Neutrophil (primary cell): Measurements from ENCODE around the gene GNG4.
"Not testable (repeated sequence)": the region's sequence is repeated elsewhere in the genome, so short reads cannot be mapped to it uniquely, and the experiment has no call there.

ENCODE experiments used
- H3K27ac ChIP-seq: fragments of 200-600 bp; sonication (generic); 2 replicates; pipeline ENCODE4 v1.5.1; 2016; ENCODE audit warnings: mild to moderate bottlenecking, moderate library complexity
- H3K27me3 ChIP-seq: fragments of 200-600 bp; sonication (generic); 2 replicates; pipeline ENCODE4 v1.6.0; 2016; ENCODE audit warnings: mild to moderate bottlenecking
- H3K36me3 ChIP-seq: fragments of 200-600 bp; sonication (generic); 2 replicates; pipeline ENCODE4 v1.5.1; 2017
- H3K4me1 ChIP-seq, 2 experiments: fragments of 200-600 bp in 1 of 2; sonication (generic) in 1 of 2; 1 replicate in 1 of 2; 2 replicates in 1 of 2; pipeline versions ENCODE4 v1.5.1 to v1.6.1; 2013 to 2016; ENCODE audit warnings: low read depth in 1 of 2, low read length in 1 of 2, mild to moderate bottlenecking in 1 of 2, moderate library complexity in 1 of 2; ENCODE audit not compliant: control insufficient read depth in 1 of 2, insufficient read depth in 1 of 2
- H3K4me3 ChIP-seq, 2 experiments: fragments of 200-600 bp in 1 of 2; sonication (generic) in 1 of 2; 1 replicate in 1 of 2; 2 replicates in 1 of 2; pipeline ENCODE4 v1.5.1; 2013 to 2016; ENCODE audit warnings: low read depth in 1 of 2, low read length in 1 of 2, mild to moderate bottlenecking in 1 of 2, moderate library complexity in 1 of 2
- H3K9me3 ChIP-seq: fragments of 200-600 bp; sonication (generic); 2 replicates; pipeline ENCODE4 v1.5.1; 2016
- CTCF ChIP-seq: fragments of 200-600 bp; sonication (generic); IDR thresholded peaks from 2 replicates; pipeline ENCODE4 v1.5.1; 2016; ENCODE audit warnings: antibody characterized with exemption

Gene GNG4

GRCh38 chr1:235622936-235623779 lies 26.4 kb downstream of the GNG4 start:
- H3K4me1 ChIP-seq: no peaks in the 10 kb centered on the region

GRCh38 chr1:235619149-235619548 lies 30.4 kb downstream of the GNG4 start:
- H3K4me3 ChIP-seq, H3K36me3 ChIP-seq, H3K27me3 ChIP-seq, H3K9me3 ChIP-seq, H3K27ac ChIP-seq, H3K4me1 ChIP-seq: not testable (repeated sequence)

More at GRCh38 chr1:235622936-235623779, 26.4 kb downstream of the GNG4 start:
- Histone ChIP-seq H3K4me3 (no peak overlapping the region), H3K36me3 (no peaks in the 10 kb centered on the region), H3K27ac (no peak overlapping the region), H3K27me3 (peaks cover 26% of the 10 kb centered on the region), H3K9me3 (no peaks in the 10 kb centered on the region)
- TF ChIP-seq CTCF: no peak

- TF ChIP-seq CTCF: no peak
- no peaks in the 10 kb centered on the region for H3K9me3 ChIP-seq
- H3K27me3 ChIP-seq: no peaks in the 10 kb centered on the region
- no peaks in the 10 kb centered on the region for H3K4me1 ChIP-seq
- no peak overlapping the region for H3K4me3 ChIP-seq
- no peak overlapping the region for H3K27ac ChIP-seq
- no peaks in the 10 kb centered on the region for H3K36me3 ChIP-seq
Measured at GRCh38 chr1:235617808-235618207, 31.8 kb downstream of the GNG4 start.

GRCh38 chr1:235617140-235617539 lies 32.4 kb downstream of the GNG4 start:
- H3K27ac ChIP-seq: no peak overlapping the region
- no peaks in the 10 kb centered on the region for H3K4me1 ChIP-seq
- H3K4me3 ChIP-seq: no peak overlapping the region
- no peaks in the 10 kb centered on the region for H3K36me3 ChIP-seq
- no peak for TF ChIP-seq CTCF
- H3K27me3 ChIP-seq: no peaks in the 10 kb centered on the region
- no peaks in the 10 kb centered on the region for H3K9me3 ChIP-seq

GRCh38 chr1:235614442-235614954 lies 35.1 kb downstream of the GNG4 start:
- H3K27ac ChIP-seq: no peak overlapping the region
- TF ChIP-seq CTCF: no peak
- no peaks in the 10 kb centered on the region for H3K9me3 ChIP-seq
- no peaks in the 10 kb centered on the region for H3K27me3 ChIP-seq
- no peaks in the 10 kb centered on the region for H3K4me1 ChIP-seq
- no peaks in the 10 kb centered on the region for H3K36me3 ChIP-seq
- no peak overlapping the region for H3K4me3 ChIP-seq

GRCh38 chr1:235613602-235614001 lies 36.0 kb downstream of the GNG4 start:
- Histone ChIP-seq H3K9me3 (no peaks in the 10 kb centered on the region), H3K27ac (no peak overlapping the region), H3K4me1 (no peaks in the 10 kb centered on the region), H3K36me3 (no peaks in the 10 kb centered on the region), H3K4me3 (no peak overlapping the region), H3K27me3 (no peaks in the 10 kb centered on the region)
- TF ChIP-seq CTCF: no peak
